DOHH2 (cell line): ENCODE measurements around the gene PTPN5.

Source experiments
- H3F3A ChIP-seq: fragments of 200-600 bp; sonication (generic), shearing (Covaris generic); 2 replicates; pipeline ENCODE4 v1.6.0; 2016; ENCODE audit warnings: antibody characterized with exemption, mild to moderate bottlenecking; ENCODE audit not compliant: control insufficient read depth, insufficient read depth
- H3K27ac ChIP-seq: fragments of 200-600 bp; sonication (generic); 2 replicates; pipeline ENCODE4 v1.5.1; 2014; ENCODE audit warnings: low read depth, mild to moderate bottlenecking, low read length, moderate library complexity
- H3K27me3 ChIP-seq: fragments of 200-600 bp; sonication (generic); 2 replicates; pipeline ENCODE4 v1.6.1; 2014; ENCODE audit warnings: mild to moderate bottlenecking, low read length, mixed read lengths; ENCODE audit not compliant: control insufficient read depth
- H3K36me3 ChIP-seq: fragments of 200-600 bp; sonication (generic); 2 replicates; pipeline ENCODE4 v1.6.1; 2014; ENCODE audit warnings: mild to moderate bottlenecking, low read length, moderate library complexity, mixed read lengths; ENCODE audit not compliant: control insufficient read depth
- H3K4me1 ChIP-seq: fragments of 200-600 bp; sonication (generic); 2 replicates; pipeline ENCODE4 v1.6.1; 2014; ENCODE audit warnings: mild to moderate bottlenecking, low read length, mixed read lengths; ENCODE audit not compliant: control insufficient read depth
- H3K4me2 ChIP-seq: fragments of 200-600 bp; sonication (generic); 2 replicates; pipeline ENCODE4 v1.6.0; 2014; ENCODE audit warnings: mild to moderate bottlenecking, low read length, moderate library complexity
- H3K4me3 ChIP-seq: fragments of 200-600 bp; sonication (generic); 2 replicates; pipeline ENCODE4 v1.5.1; 2014; ENCODE audit warnings: mild to moderate bottlenecking, low read length, mixed read lengths
- H3K79me2 ChIP-seq: fragments of 200-600 bp; sonication (generic); 2 replicates; pipeline ENCODE4 v1.6.1; 2014; ENCODE audit warnings: mild to moderate bottlenecking, low read length, mixed read lengths; ENCODE audit not compliant: control insufficient read depth
- H3K9me2 ChIP-seq: fragments of 200-600 bp; sonication (generic); replicated peaks from 2 replicates; pipeline ENCODE4 v1.6.1; 2014; ENCODE audit warnings: mild to moderate bottlenecking, low read length, mixed read lengths; ENCODE audit not compliant: control insufficient read depth
- H3K9me3 ChIP-seq: fragments of 200-600 bp; sonication (generic); 2 replicates; pipeline ENCODE4 v1.6.1; 2014; ENCODE audit warnings: antibody characterized with exemption, low read length, mixed read lengths; ENCODE audit not compliant: control insufficient read depth, insufficient read depth
- H4K20me1 ChIP-seq: fragments of 200-600 bp; sonication (generic); 2 replicates; pipeline ENCODE4 v1.6.0; 2014; ENCODE audit warnings: low read depth, mild to moderate bottlenecking, antibody characterized with exemption, low read length, moderate library complexity; ENCODE audit not compliant: control insufficient read depth, insufficient read depth
- EZH2phosphoT487 ChIP-seq: fragments of 200-600 bp; sonication (generic); IDR thresholded peaks from 2 replicates; pipeline ENCODE4 v1.6.1; 2017; ENCODE audit warnings: borderline replicate concordance, mild to moderate bottlenecking, antibody characterized with exemption, low read length, moderate library complexity, mixed read lengths
- TF ChIP-seq, protein P1 (sequence below): fragments of 200-600 bp; sonication (generic); IDR thresholded peaks from one replicate; pipeline ENCODE4 v1.5.1; 2014; ENCODE audit warnings: antibody characterized with exemption, mild to moderate bottlenecking, low read depth, low read length; ENCODE audit not compliant: poor library complexity, severe bottlenecking

Gene PTPN5

DNA sequence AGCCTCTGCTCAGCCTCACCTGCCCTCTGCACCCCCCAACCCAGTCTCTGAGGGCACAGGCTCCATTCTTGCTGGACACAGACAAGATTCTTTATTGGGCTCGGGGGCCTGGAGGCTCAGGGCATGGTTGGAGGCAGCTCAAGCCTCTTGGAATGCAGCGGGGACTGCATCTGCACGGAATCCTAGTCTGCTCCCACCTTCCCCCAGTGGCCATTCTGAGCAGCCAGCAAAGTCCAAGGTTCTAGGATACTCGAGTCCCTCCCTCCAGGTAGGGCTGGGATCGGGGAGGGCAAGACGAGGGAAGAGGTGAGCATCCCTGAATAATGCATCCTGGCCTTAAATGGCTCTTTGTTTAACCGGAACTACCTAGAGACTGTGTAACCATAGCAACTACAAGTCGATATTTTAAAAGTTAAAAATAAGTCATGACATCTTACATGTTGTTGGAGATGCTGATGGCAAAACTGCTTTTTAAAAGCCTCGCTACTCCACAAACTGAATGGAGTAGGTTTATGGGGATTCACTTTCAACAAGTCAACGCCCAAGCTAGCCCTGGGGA lies 54.9 kb downstream of the PTPN5 start:
- Histone ChIP-seq H4K20me1 (no peaks in the 10 kb centered on the region), H3K4me1 (peaks cover 4% of the 10 kb centered on the region), H3K9me3 (no peaks in the 10 kb centered on the region), H3K27me3 (no peaks in the 10 kb centered on the region), H3K27ac (no peak overlapping the region), H3K36me3 (no peaks in the 10 kb centered on the region), H3K79me2 (no peaks in the 10 kb centered on the region), H3K4me2 (no peak overlapping the region), H3K9me2 (no peaks in the 10 kb centered on the region), H3K4me3 (no peak overlapping the region), H3F3A (no peaks in the 10 kb centered on the region)
- TF ChIP-seq, protein P1, sequence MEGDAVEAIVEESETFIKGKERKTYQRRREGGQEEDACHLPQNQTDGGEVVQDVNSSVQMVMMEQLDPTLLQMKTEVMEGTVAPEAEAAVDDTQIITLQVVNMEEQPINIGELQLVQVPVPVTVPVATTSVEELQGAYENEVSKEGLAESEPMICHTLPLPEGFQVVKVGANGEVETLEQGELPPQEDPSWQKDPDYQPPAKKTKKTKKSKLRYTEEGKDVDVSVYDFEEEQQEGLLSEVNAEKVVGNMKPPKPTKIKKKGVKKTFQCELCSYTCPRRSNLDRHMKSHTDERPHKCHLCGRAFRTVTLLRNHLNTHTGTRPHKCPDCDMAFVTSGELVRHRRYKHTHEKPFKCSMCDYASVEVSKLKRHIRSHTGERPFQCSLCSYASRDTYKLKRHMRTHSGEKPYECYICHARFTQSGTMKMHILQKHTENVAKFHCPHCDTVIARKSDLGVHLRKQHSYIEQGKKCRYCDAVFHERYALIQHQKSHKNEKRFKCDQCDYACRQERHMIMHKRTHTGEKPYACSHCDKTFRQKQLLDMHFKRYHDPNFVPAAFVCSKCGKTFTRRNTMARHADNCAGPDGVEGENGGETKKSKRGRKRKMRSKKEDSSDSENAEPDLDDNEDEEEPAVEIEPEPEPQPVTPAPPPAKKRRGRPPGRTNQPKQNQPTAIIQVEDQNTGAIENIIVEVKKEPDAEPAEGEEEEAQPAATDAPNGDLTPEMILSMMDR, result no peak
- no peak for TF ChIP-seq EZH2phosphoT487

DNA sequence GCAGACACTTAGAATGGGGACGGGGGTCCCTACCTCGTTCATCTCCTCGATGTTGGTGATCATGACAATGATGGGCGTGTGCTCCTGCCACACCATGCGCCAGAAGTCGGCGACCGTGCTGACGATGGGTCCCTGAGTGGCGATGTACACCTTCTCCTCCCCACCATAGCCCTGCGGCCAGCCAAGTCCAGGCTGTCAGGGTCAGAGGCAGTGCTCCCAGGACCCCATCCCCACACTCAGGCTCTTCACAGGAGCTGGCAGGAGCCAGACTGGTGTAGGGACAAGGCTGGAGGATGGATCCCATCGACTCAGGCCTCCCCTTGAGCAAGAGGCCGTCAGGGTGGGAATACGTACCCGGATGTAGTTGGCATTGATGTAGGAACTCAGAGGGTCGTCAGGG lies 58.4 kb downstream of the PTPN5 start:
- Histone ChIP-seq H3K9me2 (no peaks in the 10 kb centered on the region), H3K4me2 (no peak overlapping the region), H3K4me3 (no peak overlapping the region), H3K79me2 (no peaks in the 10 kb centered on the region), H3K27ac (no peak overlapping the region), H3K27me3 (no peaks in the 10 kb centered on the region), H4K20me1 (no peaks in the 10 kb centered on the region), H3K36me3 (no peaks in the 10 kb centered on the region), H3F3A (no peaks in the 10 kb centered on the region), H3K4me1 (peaks cover 10% of the 10 kb centered on the region), H3K9me3 (no peaks in the 10 kb centered on the region)
- TF ChIP-seq, protein P1, result no peak
- TF ChIP-seq EZH2phosphoT487, result no peak

DNA sequence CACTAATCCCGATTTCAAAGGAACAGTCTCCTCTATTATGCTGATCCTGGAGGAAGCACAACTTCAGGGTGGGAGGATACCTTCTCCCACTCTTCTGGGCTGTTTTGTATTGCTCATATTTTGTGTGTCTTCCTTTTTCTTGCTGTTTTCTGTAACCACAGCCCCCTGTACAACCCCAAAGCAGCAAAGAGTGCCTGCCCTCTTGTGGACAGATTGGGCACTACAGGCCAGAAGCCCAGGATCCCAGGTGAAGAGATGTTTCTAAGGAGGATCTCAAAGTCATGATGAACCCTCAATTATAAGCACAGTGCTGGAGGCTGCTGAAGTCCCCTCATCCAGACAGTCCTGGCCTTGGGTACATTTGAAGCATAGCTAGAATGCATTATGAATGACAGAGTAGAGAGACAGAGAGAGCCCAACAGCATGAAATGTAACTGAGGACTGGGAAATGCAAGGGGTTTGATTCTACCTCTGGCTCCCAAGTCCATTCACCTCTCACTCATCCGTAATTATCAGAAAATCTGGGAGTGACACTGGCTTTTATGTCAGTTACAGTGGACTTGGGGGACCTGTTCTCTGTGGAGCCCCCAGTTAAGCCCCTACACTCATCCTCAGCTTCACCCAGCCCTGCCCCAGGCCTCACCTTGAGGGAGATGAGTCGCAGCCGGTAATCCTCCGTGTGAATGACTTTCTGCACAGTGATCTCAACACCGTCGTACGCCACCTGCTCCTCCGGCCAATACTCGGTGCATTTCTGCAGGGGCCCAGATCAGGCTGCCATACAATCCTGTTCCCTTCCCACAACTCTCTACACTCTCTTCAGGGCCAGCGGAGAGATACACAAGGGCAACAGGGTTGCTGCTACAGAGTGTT lies 59.4 kb downstream of the PTPN5 start:
- H3K27ac ChIP-seq, result no peak overlapping the region
- no peak overlapping the region for H3K4me3 ChIP-seq

More for the DNA sequence above, 59.4 kb downstream of the PTPN5 start:
- TF ChIP-seq, protein P1, result peak; percentile 99
- TF ChIP-seq EZH2phosphoT487, result no peak
- Histone ChIP-seq H3K36me3 (no peaks in the 10 kb centered on the region), H3K9me3 (no peaks in the 10 kb centered on the region), H3K4me1 (peaks cover 14% of the 10 kb centered on the region), H4K20me1 (no peaks in the 10 kb centered on the region), H3F3A (no peaks in the 10 kb centered on the region), H3K9me2 (no peaks in the 10 kb centered on the region), H3K4me2 (peak overlapping the region; percentile 26), H3K27me3 (no peaks in the 10 kb centered on the region), H3K79me2 (no peaks in the 10 kb centered on the region)
